Measurements from ENCODE around the gene HTR7. TPM values are rescaled to one million over a fixed set of nuclear protein-coding genes. Genes with fewer than 3 reads are reported as not detected.

Gene HTR7
- total and polyA plus RNA-seq, 2 donors from 2014 or later = 0.38 TPM; not detected in 1

GRCh38 chr10:90847436-90847835 lies 10.4 kb downstream of the HTR7 start:
- TF ChIP-seq CTCF (IDR thresholded peaks at IDR 0.05; ENCODE audit: borderline replicate concordance, extremely low read depth, insufficient read depth) = no peak
- no peak overlapping the region for H3K4me3 ChIP-seq (ENCODE audit: low read length in 3 of 3)
- intact Hi-C loops (cut with DNase I) = no loop called here
- no peak for DNase-seq
- no peaks in the 10 kb centered on the region for H3K27me3 ChIP-seq (ENCODE audit: control insufficient read depth, insufficient read depth, low read length)
- no peak overlapping the region for H3K27ac ChIP-seq (ENCODE audit: low read depth in 2 of 2, low read length in 2 of 2)
- H3K4me1 ChIP-seq (ENCODE audit: control insufficient read depth in 2 of 3, insufficient read depth in 2 of 3, low read depth in 1 of 3, low read length in 3 of 3) = no peaks in the 10 kb centered on the region
- H3K36me3 ChIP-seq (ENCODE audit: control insufficient read depth in 2 of 3, insufficient read depth in 3 of 3, low read length in 3 of 3) = no peaks in the 10 kb centered on the region
- FAIRE-seq = no peak
- H3K9me3 ChIP-seq (ENCODE audit: control insufficient read depth in 2 of 3, insufficient read depth in 1 of 3, low read length in 3 of 3) = peaks cover 0 to 10% (median 6%) of the 10 kb centered on the region in 3 donors
- H3K9ac ChIP-seq (ENCODE audit: low read length in 3 of 3) = no peak overlapping the region

GRCh38 chr10:90846746-90847145 lies 11.1 kb downstream of the HTR7 start:
- Histone ChIP-seq H3K27ac (ENCODE audit: low read depth in 2 of 2, low read length in 2 of 2) (no peak overlapping the region), H3K36me3 (ENCODE audit: control insufficient read depth in 2 of 3, insufficient read depth in 3 of 3, low read length in 3 of 3) (no peaks in the 10 kb centered on the region), H3K9ac (ENCODE audit: low read length in 3 of 3) (no peak overlapping the region), H3K4me3 (ENCODE audit: low read length in 3 of 3) (no peak overlapping the region), H3K27me3 (ENCODE audit: control insufficient read depth, insufficient read depth, low read length) (no peaks in the 10 kb centered on the region), H3K4me1 (ENCODE audit: control insufficient read depth in 2 of 3, insufficient read depth in 2 of 3, low read depth in 1 of 3, low read length in 3 of 3) (no peaks in the 10 kb centered on the region), H3K9me3 (ENCODE audit: control insufficient read depth in 2 of 3, insufficient read depth in 1 of 3, low read length in 3 of 3) (peaks cover 0 to 10% (median 6%) of the 10 kb centered on the region in 3 donors)
- intact Hi-C loops (cut with DNase I) = no loop called here
- FAIRE-seq (no peak), DNase-seq (no peak)
- TF ChIP-seq CTCF (IDR thresholded peaks at IDR 0.05; ENCODE audit: borderline replicate concordance, extremely low read depth, insufficient read depth) = no peak

- no peak for TF ChIP-seq CTCF (IDR thresholded peaks at IDR 0.05; ENCODE audit: borderline replicate concordance, extremely low read depth, insufficient read depth)
- DNase-seq (no peak), FAIRE-seq (no peak)
- intact Hi-C loops (cut with DNase I) = no loop called here
- H3K9me3 ChIP-seq (ENCODE audit: control insufficient read depth in 2 of 3, insufficient read depth in 1 of 3, low read length in 3 of 3) = peaks cover 0 to 6% (median 5%) of the 10 kb centered on the region in 3 donors
- no peak overlapping the region for H3K9ac ChIP-seq (ENCODE audit: low read length in 3 of 3)
- H3K27ac ChIP-seq (ENCODE audit: low read depth in 2 of 2, low read length in 2 of 2) = no peak overlapping the region
- H3K36me3 ChIP-seq (ENCODE audit: control insufficient read depth in 2 of 3, insufficient read depth in 3 of 3, low read length in 3 of 3) = no peaks in the 10 kb centered on the region
- H3K4me1 ChIP-seq (ENCODE audit: control insufficient read depth in 2 of 3, insufficient read depth in 2 of 3, low read depth in 1 of 3, low read length in 3 of 3) = no peaks in the 10 kb centered on the region
- H3K27me3 ChIP-seq (ENCODE audit: control insufficient read depth, insufficient read depth, low read length) = no peaks in the 10 kb centered on the region
- H3K4me3 ChIP-seq (ENCODE audit: low read length in 3 of 3) = no peak overlapping the region
Measured at GRCh38 chr10:90845726-90846125, 12.1 kb downstream of the HTR7 start.

- no peaks in the 10 kb centered on the region for H3K4me1 ChIP-seq (ENCODE audit: control insufficient read depth in 2 of 3, insufficient read depth in 2 of 3, low read depth in 1 of 3, low read length in 3 of 3)
- no peaks in the 10 kb centered on the region for H3K9me3 ChIP-seq (ENCODE audit: control insufficient read depth in 2 of 3, insufficient read depth in 1 of 3, low read length in 3 of 3)
- no peak for DNase-seq
- no peaks in the 10 kb centered on the region for H3K36me3 ChIP-seq (ENCODE audit: control insufficient read depth in 2 of 3, insufficient read depth in 3 of 3, low read length in 3 of 3)
- no peak overlapping the region for H3K9ac ChIP-seq (ENCODE audit: low read length in 3 of 3)
- no peak overlapping the region for H3K4me3 ChIP-seq (ENCODE audit: low read length in 3 of 3)
- intact Hi-C loops (cut with DNase I) = no loop called here
- no peak overlapping the region for H3K27ac ChIP-seq (ENCODE audit: low read depth in 2 of 2, low read length in 2 of 2)
- TF ChIP-seq CTCF (IDR thresholded peaks at IDR 0.05; ENCODE audit: borderline replicate concordance, extremely low read depth, insufficient read depth) = no peak
- no peaks in the 10 kb centered on the region for H3K27me3 ChIP-seq (ENCODE audit: control insufficient read depth, insufficient read depth, low read length)
- FAIRE-seq = no peak
Measured at GRCh38 chr10:90842725-90843124, 15.1 kb downstream of the HTR7 start.

Measured in kidney (tissue), 14 donors.